HCT116 (cell line): ENCODE measurements around the gene TMEM203. TPM values are rescaled to one million over a fixed set of nuclear protein-coding genes. Genes with fewer than 3 reads are reported as not detected.

ENCODE experiments used
- ATAC-seq: fragments of 200-7000 bp; cut with Tn5 transposase; 2 replicates; pipeline ENCODE4 v1.9.1; 2020; ENCODE audit warnings: mild to moderate bottlenecking, moderate library complexity
- BruUV-seq: library from RNA; stranded (reverse); fragments of 400-500 nt; replicated peaks from 2 replicates; lab custom pipeline; 2021; lab: Mats Ljungman, UMichigan
- CTCF ChIA-PET: fragments of 300-600 bp; sonication (Branson Sonifier 250); formaldehyde crosslinking; loops from one replicate; lab custom pipeline; 2021; ENCODE audit warnings: antibody characterized with exemption; lab: Charles Lee
- POLR2A ChIA-PET: fragments of 300-600, 350-600 bp; sonication (Branson Sonifier 250); formaldehyde crosslinking; loops from one replicate; lab custom pipeline; 2021; ENCODE audit warnings: antibody characterized with exemption; lab: Charles Lee
- RAD21 ChIA-PET, 2 experiments: fragments of 300-600 bp; sonication (Branson Sonifier 250); formaldehyde crosslinking; loops; one replicate each; lab custom pipeline; 2023; ENCODE audit warnings: low total read pairs in 2 of 2; ENCODE audit not compliant: uncharacterized antibody in 2 of 2, unreplicated experiment in 2 of 2, low non-redundant PET in 1 of 2; lab: Charles Lee
- DNase-seq: peaks from one replicate; pipeline ENCODE4 v3.0.0-alpha.2; 2010; ENCODE audit warnings: low read depth, low spot score
- H2AFZ ChIP-seq: fragments of 200-600 bp; shearing (Covaris generic), sonication (generic); 2 replicates; pipeline ENCODE4 v1.6.1; 2017; ENCODE audit warnings: low read depth, mixed run types, mixed read lengths, antibody characterized with exemption, low read length; ENCODE audit not compliant: poor library complexity, severe bottlenecking
- H3K27ac ChIP-seq: 2 replicates; pipeline ENCODE4 v1.5.1; 2012; ENCODE audit warnings: low read depth, low read length
- H3K27me3 ChIP-seq: fragments of 200-600 bp; sonication (generic); 2 replicates; pipeline ENCODE4 v1.6.1; 2016; ENCODE audit warnings: mixed run types, low read length, mixed read lengths; ENCODE audit not compliant: insufficient read depth
- H3K36me3 ChIP-seq, 2 experiments: fragments of 200-500 bp in 1 of 2; fragments of 200-600 bp in 1 of 2; sonication (Bioruptor generic) in 1 of 2; sonication (generic) in 1 of 2; 2 replicates each; pipeline versions ENCODE4 v1.5.1 to v1.6.1; 2014 to 2016; ENCODE audit warnings: low read length in 2 of 2, inconsistent platforms in 1 of 2, mixed read lengths in 1 of 2, mixed run types in 1 of 2; ENCODE audit not compliant: insufficient read depth in 2 of 2, control insufficient read depth in 1 of 2
- H3K4me1 ChIP-seq, 2 experiments: fragments of 200-600 bp in 1 of 2; sonication (generic) in 1 of 2; 2 replicates each; pipeline versions ENCODE4 v1.5.1 to v1.6.1; 2012 to 2017; ENCODE audit warnings: low read length in 2 of 2, inconsistent platforms in 1 of 2, mild to moderate bottlenecking in 1 of 2, mixed read lengths in 1 of 2, mixed run types in 1 of 2, moderate library complexity in 1 of 2; ENCODE audit not compliant: insufficient read depth in 2 of 2, control insufficient read depth in 1 of 2
- H3K4me2 ChIP-seq: fragments of 200-600 bp; sonication (generic); 2 replicates; pipeline ENCODE4 v1.6.1; 2017; ENCODE audit warnings: mixed run types, low read length, mixed read lengths
- H3K4me3 ChIP-seq, 2 experiments: fragments of 200-600 bp in 1 of 2; sonication (generic) in 1 of 2; replicated peaks in 1 of 2; 2 replicates each; pipeline ENCODE4 v1.5.1; 2011 to 2016; ENCODE audit warnings: low read length in 2 of 2, control low read depth in 1 of 2, low read depth in 1 of 2, mild to moderate bottlenecking in 1 of 2, mixed read lengths in 1 of 2, mixed run types in 1 of 2
- H3K79me2 ChIP-seq: fragments of 200-600 bp; sonication (generic); 2 replicates; pipeline ENCODE4 v1.6.1; 2017; ENCODE audit warnings: mild to moderate bottlenecking, mixed run types, low read length, moderate library complexity, mixed read lengths; ENCODE audit not compliant: insufficient read depth
- H3K9ac ChIP-seq: fragments of 200-600 bp; sonication (generic); 2 replicates; pipeline ENCODE4 v1.6.1; 2016; ENCODE audit warnings: low read length, mixed read lengths
- H3K9me2 ChIP-seq: fragments of 200-600 bp; sonication (generic), shearing (Covaris generic); 2 replicates; pipeline ENCODE4 v1.6.1; 2017; ENCODE audit warnings: mixed run types, mild to moderate bottlenecking, moderate library complexity; ENCODE audit not compliant: insufficient read depth
- H3K9me3 ChIP-seq, 2 experiments: fragments of 200-500 bp in 1 of 2; fragments of 200-600 bp in 1 of 2; sonication (Bioruptor generic) in 1 of 2; sonication (generic) in 1 of 2; 2 replicates each; pipeline ENCODE4 v1.6.1; 2014 to 2017; ENCODE audit warnings: low read length in 2 of 2, mixed read lengths in 2 of 2, inconsistent platforms in 1 of 2, low read depth in 1 of 2, mild to moderate bottlenecking in 1 of 2, mixed run types in 1 of 2, moderate library complexity in 1 of 2; ENCODE audit not compliant: control insufficient read depth in 1 of 2, insufficient read depth in 1 of 2
- H4K20me1 ChIP-seq: fragments of 200-600 bp; sonication (generic), shearing (Covaris generic); 2 replicates; pipeline ENCODE4 v1.6.1; 2017; ENCODE audit warnings: mixed run types, mild to moderate bottlenecking, moderate library complexity; ENCODE audit not compliant: insufficient read depth
- EGR1 ChIP-seq: IDR thresholded peaks from 2 replicates; pipeline ENCODE4 v1.6.1; 2012; ENCODE audit warnings: low read depth
- ELF1 ChIP-seq: IDR thresholded peaks from 2 replicates; pipeline ENCODE4 v1.6.1; 2012; ENCODE audit warnings: low read depth, borderline replicate concordance
- EZH2 ChIP-seq: fragments of 200-600 bp; sonication (generic); IDR thresholded peaks from 2 replicates; pipeline ENCODE4 v1.6.1; 2017; ENCODE audit warnings: antibody characterized with exemption, mixed run types
- EZH2phosphoT487 ChIP-seq: fragments of 200-600 bp; IDR thresholded peaks from 2 replicates; pipeline ENCODE4 v1.6.1; 2018; ENCODE audit warnings: antibody characterized with exemption, borderline replicate concordance
- FOSL1 ChIP-seq: IDR thresholded peaks from 2 replicates; pipeline ENCODE4 v1.6.1; 2012; ENCODE audit warnings: low read depth
- JUND ChIP-seq: IDR thresholded peaks from 2 replicates; pipeline ENCODE4 v1.6.1; 2012
- POLR2A ChIP-seq: IDR thresholded peaks from 2 replicates; pipeline ENCODE4 v1.7.0; 2011; ENCODE audit warnings: borderline replicate concordance; ENCODE audit not compliant: insufficient read depth, insufficient read length; ENCODE audit errors: extremely low read depth
- RAD21 ChIP-seq: IDR thresholded peaks from 2 replicates; pipeline ENCODE4 v1.6.1; 2012; ENCODE audit warnings: low read depth, mild to moderate bottlenecking
- SIN3A ChIP-seq: IDR thresholded peaks from 2 replicates; pipeline ENCODE4 v1.6.1; 2012; ENCODE audit warnings: low read depth
- SP1 ChIP-seq: IDR thresholded peaks from 2 replicates; pipeline ENCODE4 v1.6.1; 2012; ENCODE audit warnings: low read depth
- SRF ChIP-seq: IDR thresholded peaks from 2 replicates; pipeline ENCODE4 v1.6.1; 2012; ENCODE audit warnings: low read depth
- TCF7L2 ChIP-seq: IDR thresholded peaks from 2 replicates; pipeline ENCODE4 v1.7.0; 2011; ENCODE audit warnings: borderline replicate concordance, inconsistent platforms; ENCODE audit not compliant: insufficient read depth, insufficient read length; ENCODE audit errors: extremely low read depth
- YY1 ChIP-seq: IDR thresholded peaks from 2 replicates; pipeline ENCODE4 v1.6.1; 2011; ENCODE audit warnings: low read length, low read depth, moderate library complexity, mild to moderate bottlenecking; ENCODE audit not compliant: insufficient replicate concordance; ENCODE audit errors: extremely low read depth
- ZFX ChIP-seq: fragments of 450-650 bp; IDR thresholded peaks from 2 replicates; pipeline ENCODE4 v1.6.1; 2017
- ZNF274 ChIP-seq: fragments of 200-500 bp; sonication (Bioruptor generic); IDR thresholded peaks from 2 replicates; pipeline ENCODE4 v1.6.1; 2014; ENCODE audit warnings: mild to moderate bottlenecking, low read depth, low read length, inconsistent platforms
- intact Hi-C: fragments of 100-400 bp; cut with micrococcal nuclease; formaldehyde crosslinking; loops from 2 replicates; pipeline ENCODE4 v1.10.0; 2022
- total RNA-seq: library from RNA; stranded (reverse); gene quantifications from one replicate; pipeline ENCODE4 v1.2.1, GENCODE V29; 2021; ENCODE audit not compliant: unreplicated experiment
- TF ChIP-seq, protein P1 (sequence below), 3 experiments: fragments of 200-600 bp in 1 of 3; sonication (generic) in 1 of 3; IDR thresholded peaks in 2 of 3; conservative IDR thresholded peaks in 1 of 3; 2 replicates each; pipeline ENCODE4 v1.5.1; 2012 to 2017; ENCODE audit warnings: low read depth in 2 of 3, low read length in 2 of 3, antibody characterized with exemption in 1 of 3, borderline replicate concordance in 1 of 3, control low read depth in 1 of 3, mild to moderate bottlenecking in 1 of 3, mixed read lengths in 1 of 3, mixed run types in 1 of 3, moderate library complexity in 1 of 3; ENCODE audit not compliant: insufficient read depth in 1 of 3
- TF ChIP-seq, protein P2 (sequence below): IDR thresholded peaks from 2 replicates; pipeline ENCODE4 v1.6.1; 2012; ENCODE audit warnings: low read depth
- TF ChIP-seq, protein P3 (sequence below): IDR thresholded peaks from 2 replicates; pipeline ENCODE4 v1.6.1; 2012
- TF ChIP-seq, protein P4 (sequence below): IDR thresholded peaks from 2 replicates; pipeline ENCODE4 v1.6.1; 2011; ENCODE audit warnings: mild to moderate bottlenecking, low read length, moderate library complexity; ENCODE audit not compliant: insufficient replicate concordance; ENCODE audit errors: extremely low read depth

The TMEM203 gene
- total RNA-seq, 1 experiment from 2014 or later: 45.0 TPM

DNA sequence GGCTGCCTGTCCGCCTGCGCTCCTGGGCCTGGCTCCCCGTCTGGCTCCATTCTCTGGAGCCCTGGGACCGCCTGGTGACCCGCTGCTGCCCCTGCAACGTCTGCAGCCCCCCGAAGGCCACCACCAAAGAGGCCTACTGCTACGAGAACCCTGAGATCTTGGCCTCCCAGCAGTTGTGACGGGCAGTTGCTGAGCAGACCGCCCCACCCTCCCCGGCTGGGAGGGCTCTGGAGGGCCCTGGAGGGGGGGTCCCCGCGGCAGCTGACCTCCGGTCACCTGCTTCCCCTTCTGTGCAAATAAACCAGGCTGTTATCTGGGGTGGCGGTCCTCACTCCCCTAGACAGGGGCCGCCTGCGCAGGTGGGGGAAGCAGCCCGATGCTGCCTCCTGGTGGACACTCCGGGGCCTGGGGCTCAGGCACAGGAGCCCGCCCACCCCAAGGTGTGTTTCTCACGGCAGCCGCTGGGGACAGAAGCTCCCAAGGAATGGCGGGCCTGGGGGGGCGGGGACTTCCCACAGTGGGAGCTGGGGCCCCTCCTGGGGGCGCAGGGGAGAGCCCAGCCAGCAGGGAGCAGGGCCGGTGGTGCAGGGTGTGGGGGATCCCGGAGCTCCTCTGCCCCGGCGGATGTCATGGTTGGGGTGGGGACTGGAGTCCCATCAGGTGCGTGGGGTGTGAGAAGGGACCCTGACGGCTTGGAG is 30.9 kb upstream of the TMEM203 start:
- CTCF ChIA-PET: interaction anchor here (0.5 to 2.8 kb wide), 43 partner anchors 10 to 459 kb away, joined by 3 to 43 read pairs (median 4); partner anchors contain the start of genes ANAPC2, CYSRT1, LRRC26 and MAN1B1
- Histone ChIP-seq H3K9me2 (no peaks in the 10 kb centered on the region), H3K27ac (peak overlapping the region; percentile 58; the same call in 1 of the 2 replicates), H3K9ac (peak overlapping the region; percentile 30; the same call in 1 of the 2 replicates), H2AFZ (no peak overlapping the region), H3K27me3 (no peaks in the 10 kb centered on the region), H3K36me3 (no peaks in the 10 kb centered on the region), H3K4me1 (peaks cover 23 to 39% of the 10 kb centered on the region in 2 experiments), H3K79me2 (peaks cover 15% of the 10 kb centered on the region), H3K9me3 (no peaks in the 10 kb centered on the region), H3K4me2 (peak overlapping the region; percentile 79), H3K4me3 (peak overlapping the region in 1 of 2 experiments; percentile 28; a peak in 1 of 4 replicates), H4K20me1 (no peaks in the 10 kb centered on the region)
- RAD21 ChIA-PET: interaction anchor here (0.6 to 0.7 kb wide), 3 partner anchors 47 to 118 kb away, joined by 3 to 4 read pairs (median 3); no protein-coding TSS in a partner anchor
- no TSS peak for BruUV-seq
- intact Hi-C loops: no loop called here
- POLR2A ChIA-PET: interaction anchor here (0.6 to 1.3 kb wide), 5 partner anchors 9 to 150 kb away, joined by 3 to 5 read pairs (median 4); partner anchors contain the start of genes MAN1B1 and RNF224
- DNase-seq (no peak), ATAC-seq (peak; percentile 45)
- TF ChIP-seq SRF: no peak
- TF ChIP-seq SIN3A: no peak
- peak; percentile 82 for TF ChIP-seq YY1
- TF ChIP-seq TCF7L2: no peak
- no peak for TF ChIP-seq EZH2
- TF ChIP-seq, protein P1, sequence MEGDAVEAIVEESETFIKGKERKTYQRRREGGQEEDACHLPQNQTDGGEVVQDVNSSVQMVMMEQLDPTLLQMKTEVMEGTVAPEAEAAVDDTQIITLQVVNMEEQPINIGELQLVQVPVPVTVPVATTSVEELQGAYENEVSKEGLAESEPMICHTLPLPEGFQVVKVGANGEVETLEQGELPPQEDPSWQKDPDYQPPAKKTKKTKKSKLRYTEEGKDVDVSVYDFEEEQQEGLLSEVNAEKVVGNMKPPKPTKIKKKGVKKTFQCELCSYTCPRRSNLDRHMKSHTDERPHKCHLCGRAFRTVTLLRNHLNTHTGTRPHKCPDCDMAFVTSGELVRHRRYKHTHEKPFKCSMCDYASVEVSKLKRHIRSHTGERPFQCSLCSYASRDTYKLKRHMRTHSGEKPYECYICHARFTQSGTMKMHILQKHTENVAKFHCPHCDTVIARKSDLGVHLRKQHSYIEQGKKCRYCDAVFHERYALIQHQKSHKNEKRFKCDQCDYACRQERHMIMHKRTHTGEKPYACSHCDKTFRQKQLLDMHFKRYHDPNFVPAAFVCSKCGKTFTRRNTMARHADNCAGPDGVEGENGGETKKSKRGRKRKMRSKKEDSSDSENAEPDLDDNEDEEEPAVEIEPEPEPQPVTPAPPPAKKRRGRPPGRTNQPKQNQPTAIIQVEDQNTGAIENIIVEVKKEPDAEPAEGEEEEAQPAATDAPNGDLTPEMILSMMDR (IDR thresholded peaks at IDR 0.05 in 2 of 3, conservative IDR thresholded peaks at IDR 0.05 in 1 of 3; ENCODE audit: borderline replicate concordance in 1 of 3, insufficient read depth in 1 of 3, low read depth in 2 of 3, low read length in 2 of 3): peak in 2 of 3 experiments; percentile 98 to 99; a peak in 4 of 6 replicates
- no peak for TF ChIP-seq RAD21
- TF ChIP-seq ZFX: no peak
- no peak for TF ChIP-seq POLR2A
- no peak for TF ChIP-seq FOSL1
- TF ChIP-seq, protein P2, sequence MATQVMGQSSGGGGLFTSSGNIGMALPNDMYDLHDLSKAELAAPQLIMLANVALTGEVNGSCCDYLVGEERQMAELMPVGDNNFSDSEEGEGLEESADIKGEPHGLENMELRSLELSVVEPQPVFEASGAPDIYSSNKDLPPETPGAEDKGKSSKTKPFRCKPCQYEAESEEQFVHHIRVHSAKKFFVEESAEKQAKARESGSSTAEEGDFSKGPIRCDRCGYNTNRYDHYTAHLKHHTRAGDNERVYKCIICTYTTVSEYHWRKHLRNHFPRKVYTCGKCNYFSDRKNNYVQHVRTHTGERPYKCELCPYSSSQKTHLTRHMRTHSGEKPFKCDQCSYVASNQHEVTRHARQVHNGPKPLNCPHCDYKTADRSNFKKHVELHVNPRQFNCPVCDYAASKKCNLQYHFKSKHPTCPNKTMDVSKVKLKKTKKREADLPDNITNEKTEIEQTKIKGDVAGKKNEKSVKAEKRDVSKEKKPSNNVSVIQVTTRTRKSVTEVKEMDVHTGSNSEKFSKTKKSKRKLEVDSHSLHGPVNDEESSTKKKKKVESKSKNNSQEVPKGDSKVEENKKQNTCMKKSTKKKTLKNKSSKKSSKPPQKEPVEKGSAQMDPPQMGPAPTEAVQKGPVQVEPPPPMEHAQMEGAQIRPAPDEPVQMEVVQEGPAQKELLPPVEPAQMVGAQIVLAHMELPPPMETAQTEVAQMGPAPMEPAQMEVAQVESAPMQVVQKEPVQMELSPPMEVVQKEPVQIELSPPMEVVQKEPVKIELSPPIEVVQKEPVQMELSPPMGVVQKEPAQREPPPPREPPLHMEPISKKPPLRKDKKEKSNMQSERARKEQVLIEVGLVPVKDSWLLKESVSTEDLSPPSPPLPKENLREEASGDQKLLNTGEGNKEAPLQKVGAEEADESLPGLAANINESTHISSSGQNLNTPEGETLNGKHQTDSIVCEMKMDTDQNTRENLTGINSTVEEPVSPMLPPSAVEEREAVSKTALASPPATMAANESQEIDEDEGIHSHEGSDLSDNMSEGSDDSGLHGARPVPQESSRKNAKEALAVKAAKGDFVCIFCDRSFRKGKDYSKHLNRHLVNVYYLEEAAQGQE: no peak
- no peak for TF ChIP-seq EGR1
- TF ChIP-seq ELF1: no peak
- TF ChIP-seq EZH2phosphoT487: no peak
- TF ChIP-seq, protein P3, sequence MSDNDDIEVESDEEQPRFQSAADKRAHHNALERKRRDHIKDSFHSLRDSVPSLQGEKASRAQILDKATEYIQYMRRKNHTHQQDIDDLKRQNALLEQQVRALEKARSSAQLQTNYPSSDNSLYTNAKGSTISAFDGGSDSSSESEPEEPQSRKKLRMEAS: no peak
- TF ChIP-seq ZNF274: no peak
- no peak for TF ChIP-seq SP1
- TF ChIP-seq JUND: no peak
- TF ChIP-seq, protein P4, sequence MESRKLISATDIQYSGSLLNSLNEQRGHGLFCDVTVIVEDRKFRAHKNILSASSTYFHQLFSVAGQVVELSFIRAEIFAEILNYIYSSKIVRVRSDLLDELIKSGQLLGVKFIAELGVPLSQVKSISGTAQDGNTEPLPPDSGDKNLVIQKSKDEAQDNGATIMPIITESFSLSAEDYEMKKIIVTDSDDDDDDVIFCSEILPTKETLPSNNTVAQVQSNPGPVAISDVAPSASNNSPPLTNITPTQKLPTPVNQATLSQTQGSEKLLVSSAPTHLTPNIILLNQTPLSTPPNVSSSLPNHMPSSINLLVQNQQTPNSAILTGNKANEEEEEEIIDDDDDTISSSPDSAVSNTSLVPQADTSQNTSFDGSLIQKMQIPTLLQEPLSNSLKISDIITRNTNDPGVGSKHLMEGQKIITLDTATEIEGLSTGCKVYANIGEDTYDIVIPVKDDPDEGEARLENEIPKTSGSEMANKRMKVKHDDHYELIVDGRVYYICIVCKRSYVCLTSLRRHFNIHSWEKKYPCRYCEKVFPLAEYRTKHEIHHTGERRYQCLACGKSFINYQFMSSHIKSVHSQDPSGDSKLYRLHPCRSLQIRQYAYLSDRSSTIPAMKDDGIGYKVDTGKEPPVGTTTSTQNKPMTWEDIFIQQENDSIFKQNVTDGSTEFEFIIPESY: no peak
